ENCODE data around the gene GPR142. TPM values are rescaled to one million over a fixed set of nuclear protein-coding genes. Genes with fewer than 3 reads are reported as not detected.

The GPR142 gene
- polyA plus RNA-seq, 1 of the 3 experiments (the other 2 are of a cell fraction): not detected

GRCh38 chr17:74339537-74340195 is 27.6 kb upstream of the GPR142 start (continued):
- TF ChIP-seq REST (IDR thresholded peaks at IDR 0.05; ENCODE audit: low read depth, low read length): no peak

GRCh38 chr17:74340470-74341023 is 26.8 kb upstream of the GPR142 start:
- no peaks in the 10 kb centered on the region for H3K9me2 ChIP-seq
- H3K4me1 ChIP-seq (ENCODE audit: control insufficient read depth in 1 of 2, insufficient read depth in 2 of 2, low read depth in 1 of 2, low read length in 1 of 2): no peaks in the 10 kb centered on the region
- no peaks in the 10 kb centered on the region for H3K27me3 ChIP-seq (ENCODE audit: insufficient read depth)
- no peak overlapping the region for H3K27ac ChIP-seq (ENCODE audit: low read depth in 2 of 2, low read length in 1 of 2)
- WGBS (ENCODE audit: low lambda C conversion rate): 56% methylated on average over 13 of the region's 13 CpGs
- TF ChIP-seq RCOR1 (IDR thresholded peaks at IDR 0.05; ENCODE audit: low read length) (no peak), IRF3 (IDR thresholded peaks at IDR 0.05; ENCODE audit: low read depth, low read length) (no peak), EP300 (IDR thresholded peaks at IDR 0.05; ENCODE audit: borderline replicate concordance in 1 of 2, low read depth in 1 of 2, low read length in 1 of 2) (no peak), TCF12 (IDR thresholded peaks at IDR 0.05) (no peak), POLR2AphosphoS5 (IDR thresholded peaks at IDR 0.05; ENCODE audit: low read depth, low read length) (no peak), NFIC (IDR thresholded peaks at IDR 0.05; ENCODE audit: borderline replicate concordance) (no peak), REST (IDR thresholded peaks at IDR 0.05; ENCODE audit: low read depth, low read length) (no peak), GABPA (IDR thresholded peaks at IDR 0.05; ENCODE audit: low read depth) (no peak), RXRA (IDR thresholded peaks at IDR 0.05; ENCODE audit: borderline replicate concordance, low read depth) (no peak), MEF2A (IDR thresholded peaks at IDR 0.05; ENCODE audit: borderline replicate concordance, low read depth) (no peak), USF1 (IDR thresholded peaks at IDR 0.05; ENCODE audit: borderline replicate concordance, low read depth) (no peak)
- no peaks in the 10 kb centered on the region for H3K79me2 ChIP-seq (ENCODE audit: insufficient read depth)
- H3K36me3 ChIP-seq (replicated peaks in 1 of 2; ENCODE audit: control insufficient read depth in 1 of 2, insufficient read depth in 2 of 2, low read length in 1 of 2): no peaks in the 10 kb centered on the region
- H3K9ac ChIP-seq: no peak overlapping the region
- no peak overlapping the region for H3K4me2 ChIP-seq
- DNase-seq: peak; percentile 41
- no peaks in the 10 kb centered on the region for H4K20me1 ChIP-seq (ENCODE audit: insufficient read depth)
- no peaks in the 10 kb centered on the region for H3F3A ChIP-seq (replicated peaks; ENCODE audit: insufficient read depth)
- H3K9me3 ChIP-seq: no peaks in the 10 kb centered on the region
- CTCF ChIA-PET: interaction anchor here (1.4 kb wide), 1 partner anchor 28 kb away, joined by 4 read pairs; no protein-coding TSS in a partner anchor
- POLR2A ChIA-PET: no interaction called here
- H3K4me3 ChIP-seq (ENCODE audit: low read depth in 2 of 2, low read length in 1 of 2): no peak overlapping the region
- no peak overlapping the region for H2AFZ ChIP-seq (ENCODE audit: low read depth)

All from SK-N-SH (cell line).